Hepatocyte (in vitro differentiated cells): ENCODE results near the gene ADAMTS15.

ENCODE experiments used
- CTCF ChIP-seq: fragments of 200-600 bp; sonication (generic); IDR thresholded peaks from 2 replicates; pipeline ENCODE4 v1.5.1; 2016; ENCODE audit warnings: antibody characterized with exemption, mild to moderate bottlenecking; ENCODE audit not compliant: poor library complexity
- EZH2 ChIP-seq: fragments of 200-600 bp; sonication (generic); IDR thresholded peaks from 2 replicates; pipeline ENCODE4 v1.6.1; 2016; ENCODE audit warnings: antibody characterized with exemption, mild to moderate bottlenecking, borderline replicate concordance
- EZH2phosphoT487 ChIP-seq: fragments of 200-600 bp; sonication (generic); IDR thresholded peaks from one replicate; pipeline ENCODE4 v1.6.1; 2018; ENCODE audit warnings: antibody characterized with exemption, mild to moderate bottlenecking, low read depth, moderate library complexity; ENCODE audit not compliant: unreplicated experiment, severe bottlenecking

GRCh38 chr11:130435671-130436070, 12.8 kb upstream of the ADAMTS15 start:
- TF ChIP-seq CTCF (no peak), EZH2phosphoT487 (no peak), EZH2 (no peak)
